Measurements from ENCODE around the gene PTMS.
A peak's percentile ranks its signal among the peaks of the same experiment; 100 is the strongest.

PTMS gene

GRCh38 chr12:6771509-6772330, 5.6 kb downstream of the PTMS start:
- no peak for DNase-seq

GRCh38 chr12:6772331-6772695, 6.2 kb downstream of the PTMS start, which contains the start of gene LAG3:
LAG3 (plus strand) TSS chr12:6772520; CDS start chr12:6772853, 333 bp downstream.
- DNase-seq = no peak

- no peak for DNase-seq
Measured at GRCh38 chr12:6772726-6773589, 6.8 kb downstream of the PTMS start.

GRCh38 chr12:6773590-6774351, 7.6 kb downstream of the PTMS start:
- peak; percentile 60 for DNase-seq

- no peak for DNase-seq
Measured at GRCh38 chr12:6774499-6775062, 8.4 kb downstream of the PTMS start.

GRCh38 chr12:6775185-6776174, 9.3 kb downstream of the PTMS start:
- DNase-seq = no peak

- DNase-seq = no peak
Measured at GRCh38 chr12:6777386-6777785, 11.2 kb downstream of the PTMS start.

GRCh38 chr12:6778217-6778573, 12.0 kb downstream of the PTMS start:
- no peak for DNase-seq

GRCh38 chr12:6778574-6779550, 12.7 kb downstream of the PTMS start:
- peak; percentile 91 for DNase-seq

- no peak for DNase-seq
Measured at GRCh38 chr12:6779708-6780432, 13.7 kb downstream of the PTMS start.

GRCh38 chr12:6780573-6780972, 14.4 kb downstream of the PTMS start:
- DNase-seq = no peak

- DNase-seq = no peak
Measured at GRCh38 chr12:6782119-6782518, 16.0 kb downstream of the PTMS start.

- no peak for DNase-seq
Measured at GRCh38 chr12:6782850-6783566, 16.8 kb downstream of the PTMS start.

GRCh38 chr12:6783828-6784227, 17.7 kb downstream of the PTMS start:
- DNase-seq = no peak

- no peak for DNase-seq
Measured at GRCh38 chr12:6784296-6784695, 18.1 kb downstream of the PTMS start.

- no peak for DNase-seq
Measured at GRCh38 chr12:6784761-6785160, 18.6 kb downstream of the PTMS start.

- no peak for DNase-seq
Measured at GRCh38 chr12:6786416-6787094, 20.4 kb downstream of the PTMS start.

GRCh38 chr12:6787309-6787708, 21.1 kb downstream of the PTMS start:
- no peak for DNase-seq
